ENCODE measurements around the gene FAM20B. TPM values are rescaled to one million over a fixed set of nuclear protein-coding genes. Genes with fewer than 3 reads are reported as not detected.

FAM20B gene
- total RNA-seq, 1 donor from 2014 or later, result 37.3 TPM

- no peaks in the 10 kb centered on the region for H3K36me3 Mint-ChIP-seq (ENCODE audit: low read depth)
Measured at GRCh38 chr1:179003512-179004066, 22.1 kb upstream of the FAM20B start.

GRCh38 chr1:179007233-179007632, 18.5 kb upstream of the FAM20B start:
- H3K4me3 Mint-ChIP-seq (ENCODE audit: unreplicated experiment), result no peak overlapping the region
- H3K36me3 Mint-ChIP-seq (ENCODE audit: low read depth), result no peaks in the 10 kb centered on the region
- H3K4me1 Mint-ChIP-seq (ENCODE audit: low read depth), result peaks cover 14% of the 10 kb centered on the region
- no peaks in the 10 kb centered on the region for H3K27me3 Mint-ChIP-seq (ENCODE audit: low read depth)
- H3K9me3 Mint-ChIP-seq (ENCODE audit: low read depth), result no peaks in the 10 kb centered on the region
- no peak for TF ChIP-seq CTCF (IDR thresholded peaks at IDR 0.05)
- no peak overlapping the region for H3K27ac Mint-ChIP-seq (ENCODE audit: unreplicated experiment)
- no peak for DNase-seq (ENCODE audit: low spot score)

More at GRCh38 chr1:179003512-179004066, 22.1 kb upstream of the FAM20B start:
- TF ChIP-seq CTCF (IDR thresholded peaks at IDR 0.05), result no peak
- Mint-ChIP-seq H3K4me1 (ENCODE audit: low read depth) (peaks cover 8% of the 10 kb centered on the region), H3K4me3 (ENCODE audit: unreplicated experiment) (no peak overlapping the region), H3K9me3 (ENCODE audit: low read depth) (no peaks in the 10 kb centered on the region), H3K27me3 (ENCODE audit: low read depth) (no peaks in the 10 kb centered on the region), H3K27ac (ENCODE audit: unreplicated experiment) (no peak overlapping the region)
- no peak for DNase-seq (ENCODE audit: low spot score)

- no peak for TF ChIP-seq CTCF (IDR thresholded peaks at IDR 0.05)
- DNase-seq (ENCODE audit: low spot score), result no peak
- Mint-ChIP-seq H3K4me3 (ENCODE audit: unreplicated experiment) (no peak overlapping the region), H3K27ac (ENCODE audit: unreplicated experiment) (no peak overlapping the region), H3K27me3 (ENCODE audit: low read depth) (no peaks in the 10 kb centered on the region), H3K36me3 (ENCODE audit: low read depth) (no peaks in the 10 kb centered on the region), H3K9me3 (ENCODE audit: low read depth) (no peaks in the 10 kb centered on the region), H3K4me1 (ENCODE audit: low read depth) (peaks cover 9% of the 10 kb centered on the region)
Measured at GRCh38 chr1:179010671-179011070, 15.0 kb upstream of the FAM20B start.

- Mint-ChIP-seq H3K36me3 (ENCODE audit: low read depth) (no peaks in the 10 kb centered on the region), H3K27ac (ENCODE audit: unreplicated experiment) (no peak overlapping the region), H3K4me3 (ENCODE audit: unreplicated experiment) (no peak overlapping the region), H3K27me3 (ENCODE audit: low read depth) (no peaks in the 10 kb centered on the region), H3K4me1 (ENCODE audit: low read depth) (peaks cover 15% of the 10 kb centered on the region), H3K9me3 (ENCODE audit: low read depth) (no peaks in the 10 kb centered on the region)
- no peak for DNase-seq (ENCODE audit: low spot score)
- TF ChIP-seq CTCF (IDR thresholded peaks at IDR 0.05), result no peak
Measured at GRCh38 chr1:179012038-179012437, 13.7 kb upstream of the FAM20B start.

DNA sequence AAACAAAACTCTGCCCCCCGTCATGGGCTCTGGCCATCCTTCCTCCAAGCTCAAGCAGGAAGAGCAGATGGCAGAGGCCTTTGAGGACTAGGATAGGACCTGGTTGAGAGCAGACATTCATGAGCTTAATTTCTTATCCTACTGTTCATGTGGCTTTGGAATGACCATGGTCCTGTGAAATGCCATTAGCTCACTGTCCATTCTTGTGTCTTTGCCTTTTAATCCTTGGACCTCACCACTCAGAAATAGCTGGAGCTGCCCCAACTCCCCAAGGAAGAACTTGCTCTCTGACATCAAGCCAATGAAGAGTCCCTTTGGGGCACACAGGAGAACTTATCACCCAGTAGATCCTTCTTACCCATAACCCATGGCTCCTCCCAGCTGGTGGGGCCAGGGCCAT, 11.6 kb upstream of the FAM20B start:
- TF ChIP-seq CTCF (IDR thresholded peaks at IDR 0.05), result no peak
- H3K27me3 Mint-ChIP-seq (ENCODE audit: low read depth), result no peaks in the 10 kb centered on the region
- H3K4me1 Mint-ChIP-seq (ENCODE audit: low read depth), result peaks cover 27% of the 10 kb centered on the region
- no peaks in the 10 kb centered on the region for H3K9me3 Mint-ChIP-seq (ENCODE audit: low read depth)
- H3K36me3 Mint-ChIP-seq (ENCODE audit: low read depth), result no peaks in the 10 kb centered on the region
- H3K4me3 Mint-ChIP-seq (ENCODE audit: unreplicated experiment), result no peak overlapping the region
- DNase-seq (ENCODE audit: low spot score), result no peak
- no peak overlapping the region for H3K27ac Mint-ChIP-seq (ENCODE audit: unreplicated experiment)

Data from chondrocyte (in vitro differentiated cells).